Fibroblast of peridontal ligament (primary cell): Measurements from ENCODE around the gene AKIRIN2.
"Not testable (repeated sequence)": the region's sequence is repeated elsewhere in the genome, so short reads cannot be mapped to it uniquely, and the experiment has no call there.

Experiments
- DNase-seq: peaks from one replicate; pipeline ENCODE4 v3.0.0-alpha.2; 2010; ENCODE audit errors: extremely low read depth

AKIRIN2 gene

GRCh38 chr6:87718662-87719433, 16.8 kb upstream of the AKIRIN2 start:
- DNase-seq, result peak; percentile 66

- no peak for DNase-seq
Observed at GRCh38 chr6:87716928-87717614, 15.0 kb upstream of the AKIRIN2 start.

- DNase-seq, result peak; percentile 82
Observed at GRCh38 chr6:87714093-87714842, 12.2 kb upstream of the AKIRIN2 start.

- not testable (repeated sequence) for DNase-seq
Observed at GRCh38 chr6:87712713-87713112, 10.7 kb upstream of the AKIRIN2 start.

GRCh38 chr6:87710090-87710489, 8.1 kb upstream of the AKIRIN2 start:
- DNase-seq, result no peak

- DNase-seq, result not testable (repeated sequence)
Observed at GRCh38 chr6:87708581-87709427, 6.8 kb upstream of the AKIRIN2 start.

- peak; percentile 75 for DNase-seq
Observed at GRCh38 chr6:87706187-87706966, 4.3 kb upstream of the AKIRIN2 start.

- no peak for DNase-seq
Observed at GRCh38 chr6:87705070-87705691, 3.1 kb upstream of the AKIRIN2 start.

GRCh38 chr6:87703039-87703438, 1.0 kb upstream of the AKIRIN2 start:
- not testable (repeated sequence) for DNase-seq

GRCh38 chr6:87702589-87702945, 534 bp upstream of the AKIRIN2 start:
- no peak for DNase-seq

GRCh38 chr6:87701344-87701675, 723 bp downstream of the AKIRIN2 start:
- DNase-seq, result no peak

GRCh38 chr6:87700397-87701343, 1.4 kb downstream of the AKIRIN2 start:
- DNase-seq, result peak; percentile 67

- DNase-seq, result no peak
Observed at GRCh38 chr6:87699576-87699975, 2.5 kb downstream of the AKIRIN2 start.

GRCh38 chr6:87698547-87699006, 3.5 kb downstream of the AKIRIN2 start:
- peak; percentile 53 for DNase-seq

GRCh38 chr6:87697581-87698546, 4.2 kb downstream of the AKIRIN2 start:
- DNase-seq, result peak; percentile 95

GRCh38 chr6:87696817-87697216, 5.2 kb downstream of the AKIRIN2 start:
- not testable (repeated sequence) for DNase-seq

- DNase-seq, result no peak
Observed at GRCh38 chr6:87692086-87692485, 9.9 kb downstream of the AKIRIN2 start.

- DNase-seq, result no peak
Observed at GRCh38 chr6:87690441-87690840, 11.6 kb downstream of the AKIRIN2 start.
